Heart left ventricle (tissue), 13 donors: ENCODE results near the gene IGLL1.

Source experiments
- CTCF ChIP-seq, 12 donors: fragments of 200-600 bp; sonication (generic) in 4 of 12; IDR thresholded peaks; one replicate each; pipeline versions ENCODE4 v1.5.0 to v1.8.0; 2018 to 2022; ENCODE audit warnings: antibody characterized with exemption in 12 of 12, mild to moderate bottlenecking in 5 of 12
- POLR2A ChIP-seq, 2 donors: fragments of 450-650 bp; IDR thresholded peaks; one replicate each; pipeline ENCODE4 v1.6.1; 2017; ENCODE audit warnings: antibody characterized with exemption in 2 of 2, mild to moderate bottlenecking in 2 of 2, moderate library complexity in 2 of 2
- donor health status: ischemic (EF 13 %, LVEDD 7.1; RV severe dilation, severe dysfunction).
- donor health status: DM: no; HTN: yes; CAD: no.
- donor health status: DM: no; HTN: no; CAD: no.
- donor health status: ischemic (EF 25% LVEDD 6.9; RV normal size, moderate dysfunction).
- donor health status: ischemic (EF 25% LVEDD 5.7; RV mildly dilated, moderate dysfunction).
- donor health status: ischemic (EF 35%, LVEDD 5.7; RV mildly dilated, moderate dysfunction).
- donor health status: nonischemic (EF 11% LVEDD 7.7; RV severe dilation, severe dysfunction).
- donor health status: DM: yes; HTN: yes; CAD: no.
- donor health status: PGD.
- donor health status: ischemic (EF 29% LVEDD 5.4; RV normal size, mild dysfunction).
- donor health status: nonischemic (EF 23%, LVEDD 6.1; RV moderate dilation, normal function).

GRCh38 chr22:23555118-23555517 lies 25.0 kb downstream of the IGLL1 start:
- TF ChIP-seq CTCF (IDR thresholded peaks at IDR 0.05) (no peak), POLR2A (IDR thresholded peaks at IDR 0.05) (no peak)
